NCI-H510A treated with DMSO at 0.1 percent for 48 hours (cell line): ENCODE results near the gene PYCR2.
"Not testable (repeated sequence)": the region's sequence is repeated elsewhere in the genome, so short reads cannot be mapped to it uniquely, and the experiment has no call there.

ENCODE experiments used
- DNase-seq: peaks from one replicate; lab custom pipeline; 2025; lab: John Stamatoyannopoulos, UW

PYCR2 gene

DNA sequence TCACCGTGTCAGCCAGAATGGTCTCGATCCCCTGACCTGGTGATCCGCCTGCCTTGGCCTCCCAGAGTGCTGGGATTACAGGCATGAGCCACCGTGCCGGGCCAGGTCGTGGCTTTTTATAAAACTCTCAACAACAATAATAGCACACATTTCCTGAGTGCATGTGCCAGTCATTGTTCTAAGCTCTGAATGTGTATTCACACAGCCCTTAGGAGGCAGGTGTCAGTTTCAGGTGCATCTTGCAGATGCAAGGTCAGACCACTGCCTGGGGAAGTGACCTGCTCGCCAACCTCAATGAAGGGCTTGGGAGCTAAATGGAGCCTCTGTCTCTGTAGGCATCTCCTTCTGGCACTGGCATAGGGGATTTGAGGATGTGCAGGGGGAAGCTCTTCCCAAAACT is 18.5 kb upstream of the PYCR2 start:
- DNase-seq = peak; percentile 30

DNA sequence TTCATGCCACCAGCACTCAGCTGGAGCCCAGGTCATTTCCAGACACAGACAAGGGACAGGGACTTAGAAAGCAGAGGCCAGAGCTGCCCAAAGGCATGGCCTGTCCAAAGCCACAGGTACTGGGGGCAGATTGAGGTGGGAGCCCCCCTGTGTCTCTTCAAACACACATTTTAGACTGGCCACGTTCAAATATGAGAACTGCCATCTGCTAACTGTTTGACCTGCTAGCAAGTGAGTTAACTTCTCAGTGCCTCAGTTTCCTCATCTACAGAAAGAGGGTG is 17.8 kb upstream of the PYCR2 start:
- no peak for DNase-seq

DNA sequence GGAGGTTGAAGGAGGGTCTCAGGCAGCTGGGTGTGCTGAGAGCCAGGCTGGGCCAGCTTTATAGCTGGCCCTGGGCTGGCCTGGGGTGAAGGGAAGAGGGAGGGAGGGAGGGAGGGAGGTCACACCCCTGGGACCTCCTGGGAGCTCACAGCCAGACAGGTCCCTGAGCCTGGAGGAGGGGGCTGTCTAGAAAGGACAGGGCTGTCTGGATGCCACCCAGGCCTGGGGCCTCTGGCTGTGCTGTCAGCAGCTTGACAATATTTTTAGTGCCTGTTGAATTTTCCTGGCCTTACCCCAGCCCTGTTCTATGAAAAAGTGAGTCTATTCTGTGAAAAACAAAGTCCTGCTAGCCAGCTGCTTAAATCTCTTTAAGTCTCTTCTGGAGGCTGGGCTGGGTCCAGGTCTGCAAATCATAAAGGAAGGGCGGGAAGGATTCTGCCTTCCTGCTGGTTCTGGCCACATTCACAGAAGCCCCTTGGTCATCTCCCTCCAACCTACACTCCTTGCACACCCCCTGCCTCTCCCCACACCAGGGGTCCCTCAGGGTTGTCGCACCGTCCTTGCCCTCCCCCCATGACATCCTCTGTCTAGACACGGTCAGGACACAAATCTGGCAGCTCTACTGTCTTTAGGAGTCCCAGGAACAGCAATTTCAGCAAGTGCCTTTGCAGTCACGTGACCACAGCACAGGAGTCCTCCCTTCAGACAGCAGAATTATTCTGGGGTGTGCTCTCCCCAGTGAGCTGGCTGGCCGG is 17.3 kb upstream of the PYCR2 start, which contains the start of gene LEFTY2:
LEFTY2 (minus strand) TSS at position 34 of the 755 bp plus-strand sequence. CDS start 80 bp downstream, outside the sequence.
- no peak for DNase-seq

DNA sequence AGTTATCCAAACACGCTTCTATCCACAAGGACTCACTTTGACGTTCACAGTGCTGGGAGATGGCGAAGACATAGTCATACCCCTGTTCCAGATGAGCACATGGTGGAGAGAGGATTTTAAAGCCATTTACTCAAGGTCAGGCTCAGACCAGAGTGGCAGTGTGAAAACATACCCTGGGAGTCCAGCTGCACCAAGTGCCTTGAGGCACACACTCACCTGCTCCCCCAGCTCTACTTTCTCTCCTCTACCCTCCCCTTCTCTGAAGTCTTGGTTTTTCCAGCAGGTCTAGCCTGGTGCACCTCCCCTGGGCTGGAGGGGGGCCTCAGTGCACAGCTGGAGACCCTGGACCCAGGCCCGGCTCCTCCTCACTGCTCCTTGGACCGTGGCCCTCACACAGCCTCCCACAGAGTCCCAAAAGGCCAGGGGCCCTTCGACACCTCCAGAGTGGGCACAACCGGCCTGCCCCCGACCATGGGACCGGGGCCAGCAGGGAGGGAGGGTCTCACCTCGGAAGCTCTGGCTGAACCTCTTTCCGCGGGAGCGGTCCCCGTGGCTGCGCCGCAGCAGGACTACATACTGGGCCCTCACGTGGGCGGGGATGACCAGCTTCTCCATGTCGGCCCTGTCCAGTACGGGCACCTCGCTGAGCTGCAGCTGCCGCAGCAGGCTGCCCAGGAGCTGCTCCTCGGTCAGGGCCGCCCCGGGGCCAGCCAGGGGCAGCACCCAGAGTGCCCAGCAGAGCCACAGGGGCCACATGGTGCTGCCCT is 16.5 kb upstream of the PYCR2 start:
- DNase-seq = no peak

DNA sequence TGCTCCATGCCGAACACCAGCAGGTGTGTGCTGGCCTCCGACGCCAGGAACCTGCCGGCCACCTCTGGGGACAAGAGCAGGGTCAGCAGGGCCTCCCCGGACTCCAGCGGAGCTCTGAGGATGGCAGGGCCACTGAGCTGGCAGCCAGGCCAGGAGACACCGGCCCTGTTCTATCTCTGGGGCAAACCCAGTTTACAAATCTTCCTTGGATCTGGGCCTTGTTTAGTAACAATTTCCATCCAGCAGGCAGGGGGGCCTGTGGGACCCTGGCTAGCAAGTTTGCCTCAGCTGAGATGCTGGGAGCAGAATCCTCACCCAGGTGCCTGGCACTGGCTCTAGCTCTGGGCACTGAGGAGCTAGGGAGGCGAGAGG is 15.9 kb upstream of the PYCR2 start:
- not testable (repeated sequence) for DNase-seq

DNA sequence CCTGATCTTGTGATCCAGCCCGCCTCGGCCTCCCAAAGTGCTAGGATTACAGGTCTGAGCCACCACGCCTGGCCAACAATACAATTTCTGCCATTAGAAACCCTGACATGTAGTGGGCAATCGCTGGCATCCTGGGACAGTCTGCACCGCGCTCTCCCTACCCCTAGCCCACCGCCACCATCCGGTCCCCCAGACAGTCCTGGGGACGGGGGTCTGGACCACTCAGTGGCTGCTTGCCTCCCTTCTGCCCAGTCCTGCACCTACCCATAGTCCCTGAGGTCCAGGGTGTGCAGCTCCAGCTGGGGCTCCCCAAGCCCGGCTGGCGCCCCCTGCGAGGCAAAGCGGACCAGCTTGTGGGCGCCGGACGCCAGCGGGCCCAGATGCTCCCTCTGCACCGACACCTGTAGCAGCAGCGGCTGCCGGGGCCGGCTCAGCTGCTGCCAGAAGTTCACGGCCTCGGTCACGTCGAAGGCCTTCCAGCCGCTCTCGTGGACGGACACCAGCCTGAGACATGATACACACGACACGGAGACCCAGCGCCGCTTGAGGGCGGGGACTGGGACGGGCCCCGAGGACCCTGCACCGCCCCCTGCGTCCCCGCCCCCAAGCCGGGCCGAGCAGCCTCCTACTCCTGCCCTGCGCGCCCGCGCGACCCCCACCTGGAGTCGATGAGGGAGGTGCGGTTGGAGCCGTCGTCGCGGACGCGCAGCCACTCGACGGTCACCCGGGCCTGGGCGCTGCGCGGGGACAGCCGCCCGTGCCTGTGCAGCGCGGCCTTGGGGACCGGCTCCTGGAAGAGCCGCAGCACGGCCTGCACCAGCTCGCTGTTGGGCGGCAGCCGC is 15.3 kb upstream of the PYCR2 start:
- DNase-seq = not testable (repeated sequence)

DNA sequence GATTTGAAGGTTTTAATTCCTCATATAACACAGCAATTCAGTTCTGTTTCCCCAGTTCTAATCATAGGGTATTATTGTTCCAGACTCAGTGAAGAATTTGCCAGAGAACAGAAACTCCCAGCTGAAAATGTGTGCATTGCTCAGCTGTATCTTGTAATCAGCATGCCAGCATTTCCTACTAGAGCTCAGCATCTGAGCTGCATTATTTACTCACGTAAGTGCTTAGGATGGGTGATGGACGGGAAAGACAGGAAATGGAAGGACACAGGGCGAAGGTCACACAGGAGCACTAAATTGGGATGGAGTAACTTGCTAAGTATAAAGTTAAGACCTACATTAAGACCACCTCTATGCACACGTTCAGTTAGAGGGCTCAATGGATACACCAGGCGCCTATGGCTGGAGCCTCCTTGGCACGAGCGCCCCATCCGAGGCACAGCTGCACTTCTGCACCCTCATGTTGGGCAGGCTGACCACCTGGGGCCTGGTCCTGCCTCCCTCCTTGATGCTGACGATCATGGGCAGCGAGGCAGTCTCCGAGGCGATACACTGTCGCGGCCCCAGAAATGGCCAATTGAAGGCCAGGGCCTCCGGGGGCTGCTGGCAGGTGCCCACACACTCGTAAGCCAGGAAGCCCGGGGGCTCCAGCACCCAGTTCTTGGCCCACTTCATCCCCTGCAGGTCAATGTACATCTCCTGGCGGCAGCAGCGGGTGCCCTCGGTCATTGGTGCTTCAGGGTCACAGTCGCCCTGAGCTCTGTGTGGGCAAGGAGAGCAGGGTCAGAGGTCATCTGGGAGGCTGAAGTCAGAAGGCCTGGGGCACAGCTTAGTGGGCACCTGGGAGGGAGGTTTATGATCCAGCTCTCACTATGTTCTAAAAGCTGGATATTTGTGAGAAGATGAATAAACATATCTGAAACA is 13.3 kb upstream of the PYCR2 start:
- peak; percentile 31 for DNase-seq

DNA sequence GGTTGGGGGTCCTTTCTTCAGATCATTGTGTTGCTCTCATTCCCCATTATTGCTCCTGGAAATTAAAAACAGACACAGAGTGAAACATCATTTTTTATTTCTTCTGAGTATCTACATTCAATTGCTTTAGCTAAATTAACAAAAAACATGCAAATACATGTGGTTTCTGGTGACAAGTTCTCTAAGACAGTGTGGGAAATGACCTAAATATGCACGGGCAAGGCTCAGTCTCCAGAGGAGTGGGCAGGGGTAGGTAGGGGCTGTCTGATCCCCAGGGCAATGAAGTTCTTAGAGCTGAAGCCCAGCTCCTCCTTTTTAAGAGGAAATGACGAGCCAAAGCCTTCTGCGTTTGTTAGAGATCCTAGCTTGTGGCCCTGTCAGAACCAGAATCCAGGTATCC is 12.5 kb upstream of the PYCR2 start:
- no peak for DNase-seq

DNA sequence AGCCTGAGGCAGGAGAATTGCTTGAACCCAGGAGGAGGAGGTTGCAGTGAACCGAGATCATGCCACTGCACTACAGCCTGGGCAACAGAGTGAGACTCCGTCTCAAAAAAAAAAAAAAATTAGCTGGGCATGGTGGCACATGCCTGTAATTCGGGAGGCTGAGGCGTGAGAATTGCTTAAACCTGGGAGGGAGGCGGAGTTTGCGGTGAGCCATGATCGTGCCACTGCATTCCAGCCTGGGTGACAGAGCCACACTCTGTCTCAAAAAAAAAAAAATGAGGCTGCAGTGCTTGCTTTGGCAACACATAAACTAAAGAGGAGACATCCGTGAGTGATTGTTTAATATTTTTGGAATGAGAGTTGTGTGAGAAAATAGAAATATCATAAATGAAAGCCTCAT is 12.0 kb upstream of the PYCR2 start:
- not testable (repeated sequence) for DNase-seq

DNA sequence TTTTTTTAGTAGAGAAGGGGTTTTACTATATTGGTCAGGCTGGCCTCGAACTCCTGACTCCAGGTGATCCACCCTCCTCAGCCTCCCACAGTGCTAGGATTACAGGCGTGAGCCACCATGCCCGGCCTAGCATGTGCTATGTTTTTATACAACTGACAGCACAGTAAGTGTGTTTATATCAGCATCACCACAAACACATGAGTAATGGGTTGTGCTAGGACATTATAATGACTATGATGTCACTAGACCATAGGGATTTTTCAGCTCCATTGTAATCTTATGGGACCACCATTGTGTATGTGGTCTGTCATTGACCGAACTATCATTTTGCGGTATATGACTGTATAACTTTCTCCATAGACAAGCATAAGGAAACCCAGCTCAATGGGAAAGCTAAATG is 10.7 kb upstream of the PYCR2 start:
- DNase-seq = no peak

DNA sequence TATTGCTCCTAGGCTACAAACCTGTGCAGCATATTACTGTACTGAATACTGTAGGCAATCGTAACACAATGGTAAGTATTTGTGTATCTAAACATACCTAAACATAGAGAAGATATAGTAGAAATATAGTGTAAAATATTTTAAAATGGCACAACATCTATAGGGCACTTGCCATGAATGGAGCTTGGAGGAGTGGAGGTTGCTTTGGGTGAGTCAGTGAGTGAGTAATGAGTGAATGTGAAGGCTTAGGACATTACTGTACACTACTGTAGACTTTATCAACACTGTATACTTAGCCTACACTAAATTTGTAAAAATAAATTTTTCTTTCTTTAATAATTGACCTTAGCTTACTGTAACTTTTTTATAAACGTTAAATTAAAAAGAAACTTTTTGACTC is 9.0 kb upstream of the PYCR2 start:
- DNase-seq = no peak

DNA sequence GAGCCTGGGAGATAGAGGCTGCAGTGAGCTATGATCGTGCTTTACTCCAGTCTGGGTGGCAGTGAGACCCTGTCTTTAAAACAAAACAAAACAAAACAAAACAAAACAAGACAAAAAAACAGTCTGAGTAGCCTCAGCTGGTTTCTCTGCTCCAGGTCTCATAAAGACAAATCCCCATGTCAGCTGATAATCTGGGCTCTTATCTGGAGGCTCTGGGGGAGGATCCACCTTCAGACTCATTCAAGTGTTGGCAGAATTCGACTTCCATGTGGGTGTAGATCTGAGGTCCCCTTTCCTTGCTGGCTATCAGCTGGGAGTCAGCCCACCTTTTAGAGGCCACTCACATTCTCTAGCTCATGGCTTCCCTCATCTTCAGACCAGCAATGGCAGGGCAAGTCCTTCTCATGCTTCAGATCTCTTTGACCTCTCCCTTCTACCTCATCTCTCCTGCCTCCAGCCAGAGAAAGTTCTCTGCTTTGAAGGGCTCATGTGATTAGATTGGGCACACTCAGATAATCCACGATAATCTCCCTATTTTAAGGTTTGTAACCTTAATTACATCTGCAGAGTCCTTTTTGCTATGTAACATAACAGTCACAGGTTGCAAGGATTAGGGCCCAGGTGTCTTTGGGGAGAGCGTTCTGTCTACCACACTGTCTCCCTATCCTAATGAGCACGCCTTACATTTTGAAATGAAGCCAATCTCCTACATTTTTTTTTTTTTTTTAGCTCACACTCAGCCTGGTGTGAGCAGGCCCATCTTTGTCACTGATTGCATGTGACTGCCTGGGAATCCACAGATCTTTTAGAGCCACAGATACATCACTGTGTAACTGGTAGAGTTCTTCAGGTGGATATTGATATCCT is 7.5 kb upstream of the PYCR2 start:
- DNase-seq = no peak

DNA sequence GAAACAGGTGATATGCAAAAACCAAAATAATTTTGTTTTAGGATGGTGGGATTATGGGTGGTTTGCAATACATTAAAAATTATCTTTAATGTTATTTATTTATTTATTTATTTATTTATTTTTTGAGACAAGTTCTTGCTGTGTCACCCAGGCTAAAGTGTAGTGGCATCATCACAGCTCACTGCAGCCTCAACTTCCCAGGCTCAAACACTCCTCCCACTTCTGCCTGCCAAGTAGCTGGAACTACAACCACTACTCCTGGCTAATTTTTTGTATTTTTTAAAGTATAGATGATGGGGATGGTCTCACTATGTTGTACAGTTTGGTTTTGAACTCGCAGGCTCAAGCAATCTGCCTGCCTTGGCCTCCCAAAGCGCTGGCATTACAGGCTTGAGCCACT is 6.5 kb upstream of the PYCR2 start:
- no peak for DNase-seq

DNA sequence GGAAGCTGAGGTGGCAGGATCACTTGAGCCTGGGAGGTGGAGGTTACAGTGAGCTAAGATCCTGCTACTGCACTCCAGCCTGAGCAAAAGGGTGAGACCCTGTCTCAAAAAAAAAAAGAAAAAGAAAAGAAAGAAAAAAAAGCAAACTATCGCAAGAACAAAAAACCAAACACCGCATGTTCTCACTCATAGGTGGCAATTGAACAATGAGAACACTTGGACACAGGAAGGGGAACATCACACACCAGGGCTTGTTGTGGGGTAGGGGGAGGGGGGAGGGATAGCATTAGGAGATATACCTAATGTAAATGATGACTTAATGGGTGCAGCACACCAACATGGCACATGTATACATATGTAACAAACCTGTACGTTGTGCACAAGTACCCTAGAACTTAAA is 5.4 kb upstream of the PYCR2 start:
- not testable (repeated sequence) for DNase-seq

DNA sequence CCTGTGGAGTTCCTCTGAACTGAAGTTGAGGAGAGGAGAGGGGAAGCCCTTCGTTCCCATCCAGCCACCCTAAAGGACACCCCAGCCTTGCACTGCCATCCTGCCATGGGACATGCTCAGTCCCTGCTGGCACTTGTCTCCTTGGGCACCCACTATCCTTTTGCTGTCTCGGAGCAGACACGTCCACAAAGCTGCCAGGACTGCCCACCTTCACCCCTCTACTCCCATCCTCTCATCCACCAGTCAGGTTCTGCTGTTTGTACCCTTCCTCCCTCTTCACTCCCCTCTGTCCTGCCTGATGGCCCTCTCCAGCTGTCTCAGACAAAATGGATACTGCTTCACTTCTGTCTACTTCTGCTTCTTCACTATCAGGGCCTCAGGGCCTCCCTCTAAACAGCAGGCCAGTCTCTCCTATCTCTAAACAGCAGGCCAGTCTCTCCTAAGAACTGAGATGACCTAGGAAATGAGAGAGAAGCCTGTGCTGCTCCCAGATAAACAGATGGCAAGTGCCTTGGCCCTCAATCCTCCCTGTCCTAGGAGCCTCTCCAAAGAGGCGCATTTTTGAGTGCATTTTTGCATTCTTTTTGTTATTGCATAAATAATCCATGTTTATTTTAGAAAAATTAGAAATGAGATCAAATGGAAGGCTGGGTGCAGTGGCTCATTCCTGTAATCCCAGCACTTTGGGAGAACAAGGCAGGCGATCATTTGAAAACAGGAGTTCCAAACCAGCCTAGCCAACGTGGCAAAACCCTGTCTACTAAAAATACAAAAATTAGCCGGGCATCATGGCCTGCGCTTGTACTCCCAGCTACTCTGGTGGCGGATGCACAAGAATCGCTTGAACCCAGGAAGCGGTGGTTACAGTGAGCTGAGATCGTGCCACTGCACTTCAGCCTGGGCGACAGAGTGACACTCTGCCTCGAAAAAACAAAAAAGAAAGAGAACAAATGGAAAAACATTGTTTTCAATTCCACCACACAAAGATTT is 4.4 kb upstream of the PYCR2 start:
- DNase-seq = no peak

DNA sequence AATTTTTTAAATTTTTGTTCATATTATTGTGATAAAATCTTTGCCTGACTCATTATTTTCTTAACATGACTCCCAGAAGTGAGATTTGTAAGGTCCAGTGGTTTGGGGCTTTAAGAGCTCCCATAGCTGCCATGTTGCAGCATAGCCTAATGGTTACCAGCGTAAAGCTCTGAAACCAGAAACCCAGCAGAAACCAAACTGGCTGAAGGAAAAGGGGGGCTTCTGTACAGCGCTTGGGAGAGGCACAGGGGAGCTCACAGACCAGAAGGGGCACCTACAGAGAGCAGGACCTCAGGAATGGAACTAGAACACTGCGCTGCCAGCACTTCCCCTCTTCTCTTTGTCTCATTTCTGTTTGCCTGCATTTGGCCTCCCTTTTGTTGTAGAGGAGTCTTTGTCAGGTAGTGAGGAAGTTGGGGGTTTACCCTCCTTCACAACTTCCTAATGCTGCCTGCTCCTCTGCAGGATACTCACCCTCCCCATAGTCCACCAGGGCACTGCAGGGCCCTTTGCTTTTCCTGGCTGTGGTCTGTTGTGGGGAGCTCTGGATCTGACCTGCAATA is 2.6 kb upstream of the PYCR2 start:
- DNase-seq = no peak

DNA sequence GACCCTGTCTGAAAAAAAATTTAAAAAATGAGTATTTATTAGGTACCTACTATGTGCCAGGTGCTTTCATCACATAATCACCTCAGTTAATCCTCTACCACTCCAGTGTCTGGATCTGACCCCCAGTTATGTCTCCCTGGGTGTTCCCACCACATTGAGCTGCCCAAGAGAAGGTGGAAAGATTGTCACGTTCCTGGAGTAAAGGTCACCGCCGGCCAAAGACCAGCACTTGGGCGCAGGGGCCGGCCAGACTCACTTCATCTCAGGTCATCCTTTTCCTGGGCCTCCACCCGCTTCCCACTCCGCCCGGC is 714 bp downstream of the PYCR2 start:
- DNase-seq = no peak

DNA sequence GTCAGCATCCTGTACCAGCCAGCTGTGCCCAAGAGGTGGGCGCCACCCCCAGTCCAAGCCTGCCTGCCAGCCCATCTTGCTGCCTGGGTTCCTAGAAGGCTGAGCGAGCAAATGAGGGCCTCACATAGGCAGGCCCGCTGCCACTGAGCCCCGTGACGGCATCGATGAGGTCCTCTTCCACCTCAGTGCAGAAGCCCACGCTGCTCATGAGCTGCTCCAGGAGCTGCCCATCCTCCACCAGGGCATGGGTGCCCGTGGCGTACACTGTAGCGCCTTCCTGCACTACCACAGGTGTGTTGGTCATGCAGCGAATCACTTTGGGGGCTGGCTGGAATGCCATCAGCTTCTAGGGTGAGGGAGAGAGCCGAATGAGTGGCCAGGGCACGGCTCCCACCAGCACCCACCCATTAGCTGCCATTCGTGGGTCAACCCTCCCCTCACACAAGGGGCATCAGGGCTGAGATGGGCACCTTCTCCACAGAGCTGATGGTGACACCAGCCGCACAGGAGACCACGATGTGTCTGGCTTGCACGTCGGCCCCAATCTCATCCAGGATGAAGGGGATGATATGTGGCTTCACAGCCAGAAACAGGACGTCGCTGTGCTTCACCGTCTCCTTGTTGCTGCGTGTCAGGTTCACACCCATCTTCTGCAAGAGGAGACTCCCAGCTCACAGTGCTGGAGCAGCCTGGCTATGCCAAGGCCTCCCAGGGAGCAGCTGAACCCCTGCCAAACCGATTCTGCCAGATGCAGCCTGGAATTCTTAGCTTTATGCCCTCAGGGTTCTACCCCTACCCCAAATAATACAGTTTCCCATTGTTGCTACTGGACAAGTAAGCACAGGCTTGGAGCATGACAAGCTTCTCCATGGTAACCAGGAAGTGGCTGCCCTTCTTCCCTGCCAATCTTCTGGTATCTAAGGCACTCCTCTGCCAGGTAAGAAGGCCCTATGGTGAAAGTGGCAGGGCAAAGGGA is 2.0 kb downstream of the PYCR2 start:
- no peak for DNase-seq
